Measurements from ENCODE around the gene PIP4P1.

GRCh38 chr14:20412411-20412810, 48.8 kb downstream of the PIP4P1 start:
- TF ChIP-seq, protein P1, sequence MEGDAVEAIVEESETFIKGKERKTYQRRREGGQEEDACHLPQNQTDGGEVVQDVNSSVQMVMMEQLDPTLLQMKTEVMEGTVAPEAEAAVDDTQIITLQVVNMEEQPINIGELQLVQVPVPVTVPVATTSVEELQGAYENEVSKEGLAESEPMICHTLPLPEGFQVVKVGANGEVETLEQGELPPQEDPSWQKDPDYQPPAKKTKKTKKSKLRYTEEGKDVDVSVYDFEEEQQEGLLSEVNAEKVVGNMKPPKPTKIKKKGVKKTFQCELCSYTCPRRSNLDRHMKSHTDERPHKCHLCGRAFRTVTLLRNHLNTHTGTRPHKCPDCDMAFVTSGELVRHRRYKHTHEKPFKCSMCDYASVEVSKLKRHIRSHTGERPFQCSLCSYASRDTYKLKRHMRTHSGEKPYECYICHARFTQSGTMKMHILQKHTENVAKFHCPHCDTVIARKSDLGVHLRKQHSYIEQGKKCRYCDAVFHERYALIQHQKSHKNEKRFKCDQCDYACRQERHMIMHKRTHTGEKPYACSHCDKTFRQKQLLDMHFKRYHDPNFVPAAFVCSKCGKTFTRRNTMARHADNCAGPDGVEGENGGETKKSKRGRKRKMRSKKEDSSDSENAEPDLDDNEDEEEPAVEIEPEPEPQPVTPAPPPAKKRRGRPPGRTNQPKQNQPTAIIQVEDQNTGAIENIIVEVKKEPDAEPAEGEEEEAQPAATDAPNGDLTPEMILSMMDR (IDR thresholded peaks at IDR 0.05; ENCODE audit: insufficient read depth, low read depth, low read length) = no peak
- TF ChIP-seq EZH2 (IDR thresholded peaks at IDR 0.05; ENCODE audit: insufficient read depth, low read length) = no peak
